ENCODE measurements around the gene OR2V2.

Gene OR2V2

GRCh38 chr5:181191526-181192336, 44.3 kb downstream of the OR2V2 start:
- peak; percentile 39 for FAIRE-seq

DNA sequence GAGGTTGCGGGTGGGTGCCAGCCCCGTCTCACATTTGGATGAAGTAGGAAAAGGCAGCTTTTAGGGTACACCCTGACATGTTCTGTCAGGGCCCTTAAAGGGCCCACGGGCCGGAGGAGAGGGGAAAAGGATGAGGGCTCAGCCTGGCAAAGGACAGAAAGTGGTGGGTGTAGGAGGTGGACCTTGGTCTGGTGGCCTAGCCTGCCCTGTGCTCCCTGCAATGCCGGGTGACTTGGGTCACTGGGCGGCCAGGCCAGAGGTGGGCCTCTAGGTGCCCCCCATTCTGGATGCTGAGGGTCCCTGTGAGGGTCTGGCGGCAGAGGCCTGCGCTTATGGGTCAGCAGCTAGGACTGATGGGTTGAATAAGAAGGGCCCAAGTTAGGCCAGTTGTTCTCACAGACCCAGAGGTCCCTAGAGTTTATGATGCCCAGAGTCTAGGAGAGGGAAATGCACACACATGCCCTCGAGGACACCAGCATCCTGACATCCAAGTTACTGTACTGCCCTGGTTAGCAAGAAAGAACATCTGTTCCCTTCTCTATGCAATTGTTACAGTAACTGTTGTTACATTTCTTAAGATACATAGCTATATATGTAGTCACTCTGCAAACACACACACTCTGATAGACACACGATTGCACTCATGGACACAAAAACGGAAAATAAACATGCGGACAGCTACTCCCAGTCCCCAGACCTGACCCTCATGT, 45.1 kb downstream of the OR2V2 start:
- no peak for FAIRE-seq

- no peak for FAIRE-seq
Measured at GRCh38 chr5:181193656-181194055, 46.3 kb downstream of the OR2V2 start.

GRCh38 chr5:181194489-181195248, 47.3 kb downstream of the OR2V2 start:
- FAIRE-seq = no peak

DNA sequence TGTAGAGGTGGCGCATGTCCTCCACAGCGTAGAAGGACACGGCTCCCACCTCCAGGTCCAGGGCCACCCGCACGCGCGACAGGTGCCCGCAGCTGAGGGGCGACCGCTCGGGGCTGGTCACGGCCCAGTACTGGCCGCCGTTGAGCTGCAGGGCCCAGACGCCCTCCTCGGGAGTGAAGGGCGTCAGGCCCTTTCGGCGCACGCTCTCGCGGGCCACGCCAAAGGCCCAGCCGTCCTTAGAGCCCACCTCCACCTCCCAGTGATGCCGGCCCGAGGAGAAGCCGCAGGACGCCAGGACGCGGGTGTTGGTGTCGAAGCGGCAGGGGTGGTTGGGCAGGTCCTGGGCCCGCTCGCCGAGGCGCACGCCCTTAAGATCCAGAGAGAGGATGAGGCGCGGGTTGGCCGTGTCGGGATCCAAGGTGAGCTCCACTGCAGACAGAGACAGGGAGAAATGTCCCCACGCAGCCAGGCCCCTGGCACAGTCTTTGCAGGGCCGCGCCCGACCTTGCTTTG, 47.9 kb downstream of the OR2V2 start:
- FAIRE-seq = no peak

DNA sequence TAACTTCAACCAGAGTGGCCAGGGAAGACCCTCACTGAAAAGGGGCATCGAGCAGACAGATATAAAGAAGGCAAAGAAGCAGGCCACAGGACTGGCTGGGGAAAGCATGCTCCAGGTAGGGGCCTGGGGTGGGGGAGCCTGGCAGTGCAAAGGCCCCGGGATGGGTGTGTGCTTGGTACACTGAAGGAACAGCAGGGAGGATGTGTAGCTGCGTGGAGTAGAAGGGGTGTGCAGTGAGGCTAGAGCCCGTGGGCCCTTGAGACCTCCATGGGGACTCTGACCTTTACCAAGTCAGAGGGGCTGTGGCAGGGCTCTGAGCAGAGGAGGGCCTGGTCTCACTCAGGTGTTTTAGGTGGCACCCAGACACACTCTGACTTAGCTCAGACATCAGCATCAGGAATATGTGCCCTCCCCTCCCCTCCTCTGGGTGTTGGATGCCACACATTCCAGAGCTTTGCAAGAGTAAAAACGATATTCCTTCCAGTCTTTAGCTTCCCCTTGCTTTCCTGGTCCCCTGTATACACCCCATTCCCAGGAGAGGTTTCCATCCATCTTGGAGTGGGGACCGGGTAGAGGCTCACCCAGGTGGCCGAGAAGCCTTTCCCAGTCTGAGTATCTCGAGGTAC, 50.1 kb downstream of the OR2V2 start:
- no peak for FAIRE-seq

GRCh38 chr5:181198106-181198685, 50.8 kb downstream of the OR2V2 start:
- no peak for FAIRE-seq

DNA sequence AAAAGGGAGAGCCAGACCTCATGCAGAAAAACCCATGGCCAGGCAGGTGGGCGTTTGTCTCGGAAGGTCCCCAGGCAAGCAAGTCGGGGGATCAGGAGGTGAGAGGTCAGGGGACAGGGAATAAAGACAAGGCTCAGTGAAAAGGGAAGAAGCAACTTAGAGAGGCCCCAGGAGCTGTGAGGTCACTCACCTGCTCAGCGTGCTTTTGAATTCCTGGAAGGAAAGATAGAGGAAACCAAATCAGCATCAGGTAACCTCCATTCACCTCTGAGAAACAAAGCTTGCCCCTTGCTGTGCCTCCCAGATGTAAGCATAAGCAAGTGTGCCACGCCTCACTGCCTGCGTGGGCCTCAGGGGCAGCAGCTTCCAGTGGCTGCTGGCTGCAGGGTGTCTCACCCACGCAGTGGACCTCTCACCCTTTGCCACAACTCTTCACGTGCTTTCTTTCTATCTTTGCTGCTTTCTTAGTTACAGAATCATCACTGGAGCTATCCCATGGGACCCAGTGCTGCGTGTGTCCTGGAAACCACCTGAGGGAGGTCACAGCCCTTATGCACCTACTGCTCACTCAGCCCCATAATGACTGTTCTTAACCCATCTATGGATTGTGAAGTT, 51.6 kb downstream of the OR2V2 start:
- no peak for FAIRE-seq

GRCh38 chr5:181199881-181200638, 52.7 kb downstream of the OR2V2 start:
- no peak for FAIRE-seq

DNA sequence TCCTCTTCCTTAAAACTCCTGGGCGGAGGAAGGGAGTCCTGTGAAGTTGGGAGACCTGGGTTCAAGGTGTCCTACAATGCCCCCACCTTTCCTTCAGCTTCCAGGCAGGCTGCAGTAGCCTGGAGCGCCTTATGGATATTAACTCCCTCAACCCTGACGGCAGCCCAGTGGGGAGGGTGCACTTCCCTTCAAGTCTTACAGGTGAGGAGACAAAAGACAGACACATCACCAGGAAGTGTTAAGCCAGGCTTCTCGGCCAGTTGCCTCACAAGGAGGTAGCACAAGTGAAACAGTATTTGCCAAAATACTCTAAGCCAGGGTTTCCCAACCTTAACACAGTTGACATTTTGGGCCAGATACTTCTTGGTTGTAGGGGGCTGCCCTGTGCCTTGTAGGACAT, 53.4 kb downstream of the OR2V2 start:
- no peak for FAIRE-seq

- FAIRE-seq = no peak
Measured at GRCh38 chr5:181203093-181203711, 55.8 kb downstream of the OR2V2 start.

DNA sequence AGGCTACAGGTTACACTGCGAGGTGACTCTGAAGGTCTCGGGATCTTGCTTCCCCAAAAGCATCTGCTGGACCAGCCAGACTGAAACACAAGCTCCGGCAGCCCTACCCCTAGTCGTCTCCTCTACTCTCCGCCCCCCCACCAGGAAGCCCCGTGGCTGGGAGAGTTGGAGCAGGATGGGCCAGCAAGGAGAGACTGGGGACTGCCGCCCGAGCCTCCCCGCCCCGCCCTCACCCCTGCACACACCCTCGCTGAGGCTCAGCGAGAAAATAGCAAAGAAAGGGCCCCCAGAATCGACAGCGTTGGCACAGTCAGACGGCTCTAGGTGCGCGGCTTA, 56.4 kb downstream of the OR2V2 start:
- FAIRE-seq = no peak

- FAIRE-seq = no peak
Measured at GRCh38 chr5:181204113-181204825, 56.9 kb downstream of the OR2V2 start.

GRCh38 chr5:181204826-181205760, 57.7 kb downstream of the OR2V2 start, which contains the start of gene TRIM7:
Gene TRIM7 (minus strand): TSS chr5:181205196. CDS start chr5:181205110, 86 bp downstream.
- FAIRE-seq = no peak

DNA sequence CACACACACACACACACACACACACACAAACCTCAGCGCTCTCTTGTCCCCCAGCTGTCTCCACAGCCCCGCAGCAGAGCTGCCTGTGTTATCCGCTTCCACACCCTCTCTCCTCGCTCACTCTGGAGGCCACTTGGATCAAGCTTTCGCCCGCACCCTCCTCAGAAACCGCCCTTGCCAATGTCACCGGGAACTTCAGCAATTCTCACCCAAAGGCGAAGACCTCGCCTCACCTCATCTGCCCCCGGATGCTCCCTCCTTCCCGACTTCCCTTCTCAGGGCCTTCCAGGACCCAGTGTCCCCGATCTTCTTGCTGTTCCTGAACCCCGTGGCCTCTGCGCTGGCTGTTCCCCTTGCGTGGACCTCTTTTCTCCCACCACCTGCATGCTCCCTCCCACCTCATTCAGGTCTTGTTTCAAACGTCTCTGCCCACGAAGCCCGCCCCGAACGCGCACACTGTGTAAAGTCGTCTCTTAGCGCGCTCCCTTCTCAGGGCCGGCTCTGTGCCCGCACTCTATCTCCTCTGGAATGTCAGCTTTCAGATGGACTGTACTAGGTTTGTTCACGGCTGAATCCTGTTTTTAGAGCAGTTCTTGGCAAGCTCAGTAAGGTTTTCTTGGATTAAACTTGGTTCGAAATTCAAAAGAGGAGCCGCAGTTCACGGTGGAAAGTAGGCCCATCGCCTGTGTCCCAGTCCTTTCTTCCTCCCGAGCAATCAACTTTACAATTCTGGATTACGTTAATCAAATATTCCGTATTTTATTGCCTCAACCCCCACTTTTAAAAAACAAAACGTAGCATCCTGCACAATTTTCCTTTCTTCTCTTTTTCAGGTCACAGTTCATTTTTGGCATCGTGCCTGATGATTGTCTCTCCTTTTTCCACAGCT, 58.6 kb downstream of the OR2V2 start:
- no peak for FAIRE-seq

DNA sequence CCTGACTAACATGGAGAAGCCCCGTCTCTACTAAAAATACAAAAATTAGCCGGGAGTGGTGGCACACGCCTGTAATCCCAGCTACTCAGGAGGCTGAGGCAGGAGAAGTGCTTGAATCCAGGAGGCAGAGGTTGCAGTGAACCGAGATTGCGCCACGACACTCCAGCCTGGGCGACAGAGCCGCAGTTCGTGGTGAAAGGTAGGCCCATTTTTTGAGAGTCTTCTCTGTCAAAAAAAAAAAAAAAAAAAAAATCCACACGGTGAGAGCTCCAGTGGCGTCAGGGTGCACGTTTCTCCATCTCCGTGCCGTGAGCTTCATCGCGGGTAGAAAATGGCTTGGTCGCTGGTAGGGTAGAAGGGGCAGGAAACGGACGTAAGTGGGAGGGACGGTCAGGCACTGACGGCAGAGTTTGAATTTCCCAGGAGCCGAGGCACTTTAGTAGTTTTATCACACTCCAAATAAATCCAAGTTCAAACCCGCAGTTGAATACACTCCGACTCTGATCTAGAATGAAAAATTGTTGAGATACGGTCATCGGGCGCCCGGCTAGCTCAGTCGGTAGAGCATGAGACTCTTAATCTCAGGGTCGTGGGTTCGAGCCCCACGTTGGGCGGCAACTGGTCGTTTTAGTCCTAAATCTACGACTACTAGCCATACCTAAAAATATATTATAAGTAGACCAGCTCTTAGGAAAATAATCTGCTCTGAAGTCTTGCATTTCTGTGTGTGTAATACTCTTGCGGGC, 60.0 kb downstream of the OR2V2 start:
- FAIRE-seq = peak; percentile 91

DNA sequence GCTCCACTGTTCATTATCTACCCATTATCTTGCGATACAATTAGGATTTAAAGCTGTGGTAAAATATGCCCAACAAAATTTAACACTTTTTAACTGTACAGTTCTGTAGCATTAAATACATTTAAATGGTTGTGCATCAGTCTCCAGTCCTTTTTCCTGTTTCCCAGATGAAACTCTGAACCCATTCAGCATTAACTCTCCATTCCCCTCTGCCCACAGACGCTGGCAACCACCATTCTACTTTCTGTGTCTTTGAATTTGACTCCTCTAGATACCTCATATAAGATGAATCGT, 60.5 kb downstream of the OR2V2 start:
- no peak for FAIRE-seq

All from A204.1 (cell line).